Stimulated activated CD4-positive, alpha-beta T cell treated with anti-CD3 and anti-CD28 coated beads, Interleukin-12 subunit alpha, Interleukin-12 subunit beta, amount 100 ng/mL, for 4 hours (primary cell): ENCODE measurements around the gene SDR42E2.
"Not testable (repeated sequence)": the region's sequence is repeated elsewhere in the genome, so short reads cannot be mapped to it uniquely, and the experiment has no call there.

Source experiments
- DNase-seq: peaks from one replicate; pipeline ENCODE4 v3.0.0-alpha.2; 2020

SDR42E2 gene

GRCh38 chr16:22216191-22216831 is 54.0 kb downstream of the SDR42E2 start:
- no peak for DNase-seq

GRCh38 chr16:22216832-22217225 is 54.5 kb downstream of the SDR42E2 start:
- DNase-seq = not testable (repeated sequence)

- DNase-seq = no peak
These were observed 55.8 kb downstream of the SDR42E2 start for GRCh38 chr16:22217890-22218730.

DNA sequence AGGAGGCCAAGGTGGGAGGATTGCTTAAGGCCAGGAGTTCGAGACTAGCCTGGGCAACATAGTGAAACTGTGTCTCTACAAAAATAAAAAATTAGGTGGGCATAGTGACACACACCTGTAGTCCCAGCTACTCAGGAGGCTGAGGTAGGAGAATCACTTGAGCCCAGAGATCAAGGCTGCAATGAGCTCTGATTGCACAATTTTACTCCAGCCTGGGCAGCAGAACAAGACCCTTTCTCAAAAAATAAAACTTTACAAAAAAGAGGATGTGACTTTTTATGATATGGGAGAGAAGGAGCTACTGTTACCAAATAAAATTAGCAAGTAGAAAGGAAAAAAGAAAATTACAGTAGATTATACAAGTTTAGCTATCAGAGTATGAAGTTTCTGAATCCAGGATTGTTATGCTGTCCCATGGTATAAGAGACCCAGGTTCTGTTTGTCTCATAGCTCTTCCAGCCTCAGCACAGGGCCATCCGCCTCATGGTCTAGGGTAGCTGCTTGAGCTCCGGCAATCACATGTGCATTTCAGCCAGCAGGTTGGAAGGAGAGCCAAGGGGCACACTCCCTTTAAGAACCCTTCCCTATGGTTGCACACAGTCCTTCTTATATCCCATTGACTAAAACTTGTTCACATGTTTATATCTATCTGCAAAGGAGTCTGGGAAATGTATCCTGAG is 57.2 kb downstream of the SDR42E2 start:
- no peak for DNase-seq

DNA sequence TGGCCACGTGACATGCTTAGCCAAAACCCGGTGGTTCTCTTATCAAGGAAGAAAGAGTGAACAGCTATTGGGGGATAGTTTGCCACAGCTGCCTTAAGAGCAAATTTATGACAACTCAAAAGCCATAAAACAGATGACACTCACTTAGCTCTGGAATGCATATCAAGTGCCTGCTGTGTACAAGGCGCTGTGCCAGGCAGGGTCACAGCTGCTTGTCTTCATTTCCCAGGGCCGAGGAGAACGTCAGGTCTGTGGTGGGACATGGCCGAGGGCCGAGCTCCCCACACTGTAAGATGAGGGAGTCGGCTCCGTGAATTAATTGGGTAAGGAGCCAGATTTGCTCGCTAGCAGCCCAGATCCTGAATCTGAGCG is 57.7 kb downstream of the SDR42E2 start:
- DNase-seq = no peak

DNA sequence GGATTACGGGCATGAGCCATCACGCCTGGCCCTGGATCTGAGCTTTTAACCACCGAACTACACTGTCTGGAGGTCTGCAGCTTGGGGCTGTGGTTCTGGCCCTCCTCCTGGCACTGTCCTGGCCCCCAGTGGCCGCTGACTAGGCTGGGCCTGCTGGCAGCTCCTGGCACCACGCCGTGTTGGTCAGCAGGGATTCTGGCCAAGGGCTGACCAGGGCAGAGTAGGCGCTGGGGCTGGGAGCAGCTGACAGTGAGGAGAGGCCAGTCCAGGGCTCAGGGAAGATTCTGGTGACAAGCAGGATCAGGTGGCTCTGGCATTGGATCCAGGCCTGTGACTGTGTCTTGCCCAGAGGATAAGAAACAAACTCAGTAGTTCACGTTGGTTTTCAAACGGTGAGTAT is 58.4 kb downstream of the SDR42E2 start:
- no peak for DNase-seq

DNA sequence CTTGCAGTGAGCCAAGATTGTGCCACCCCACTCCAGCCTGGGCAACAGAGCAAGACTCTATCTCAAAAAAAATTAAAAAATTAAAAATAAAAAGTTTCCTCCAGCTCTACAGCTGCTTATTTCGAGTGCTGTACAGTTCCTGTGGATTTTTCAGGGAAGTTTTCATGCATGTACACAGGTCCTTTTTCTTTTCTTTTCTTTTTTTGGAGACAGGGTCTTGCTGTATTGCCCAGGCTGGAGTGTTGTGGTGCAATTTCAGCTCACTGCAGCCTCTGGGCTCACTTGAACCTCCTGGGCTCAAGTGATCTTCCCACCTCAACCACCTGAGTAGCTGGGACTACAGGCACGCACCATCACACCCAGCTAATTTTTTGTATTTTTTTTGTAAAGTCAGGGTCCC is 59.7 kb downstream of the SDR42E2 start:
- no peak for DNase-seq

DNA sequence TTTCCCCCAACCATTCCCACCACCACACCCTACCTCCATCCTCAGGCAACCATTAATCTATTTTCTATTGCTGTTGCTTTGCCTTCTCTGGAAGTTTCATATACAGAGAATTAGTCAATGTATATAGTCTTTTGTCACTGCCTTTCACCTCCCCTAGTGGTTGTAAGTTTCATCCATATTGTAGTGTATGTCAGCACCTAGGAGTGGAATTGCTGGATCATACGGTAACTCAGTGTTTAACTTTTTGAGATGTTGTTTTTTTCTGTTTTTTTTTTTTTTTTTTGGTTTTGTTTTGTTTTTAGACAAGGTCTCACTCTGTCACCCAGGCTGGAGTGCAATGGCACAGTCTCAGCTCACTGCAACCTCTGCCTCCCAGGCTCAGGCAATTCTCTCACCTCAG is 60.7 kb downstream of the SDR42E2 start:
- DNase-seq = no peak

DNA sequence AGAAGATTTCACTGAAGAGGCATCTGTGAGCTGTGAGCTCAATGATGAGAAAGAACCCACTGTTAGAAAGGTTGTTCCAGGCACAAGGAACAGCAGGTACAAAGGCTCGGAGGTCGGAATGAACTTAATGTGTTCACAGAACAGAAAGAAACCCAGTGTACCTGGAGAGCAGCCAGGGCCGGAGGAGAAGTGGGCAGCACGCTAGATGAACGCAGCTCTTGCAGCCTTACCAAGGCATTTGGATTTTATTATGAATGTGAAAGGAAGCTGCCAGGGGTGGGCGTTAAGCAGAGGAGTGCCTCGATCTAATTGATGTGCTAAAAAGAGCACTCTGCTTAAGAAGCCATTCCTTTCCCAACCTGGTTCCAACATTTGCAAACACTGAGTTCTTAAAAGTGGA is 62.8 kb downstream of the SDR42E2 start:
- no peak for DNase-seq

GRCh38 chr16:22229889-22230288 is 67.6 kb downstream of the SDR42E2 start:
- DNase-seq = no peak

GRCh38 chr16:22232277-22233036 is 70.2 kb downstream of the SDR42E2 start:
- DNase-seq = peak; percentile 17

DNA sequence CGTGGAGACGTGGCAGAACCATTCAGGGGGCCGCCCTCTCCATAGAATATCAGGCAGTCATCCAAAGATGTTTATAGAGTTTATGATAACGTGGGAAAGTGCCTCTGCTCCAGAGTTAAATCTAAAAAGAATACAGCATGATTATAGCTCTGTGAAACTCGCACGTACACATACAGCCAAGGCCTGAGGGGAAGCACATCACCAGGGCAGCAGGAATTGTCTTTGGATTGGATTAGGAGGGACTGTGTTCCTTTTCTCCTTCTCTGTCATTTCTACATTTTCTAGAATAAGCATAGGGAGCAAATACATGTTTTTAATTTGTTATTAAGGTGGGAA is 70.7 kb downstream of the SDR42E2 start:
- no peak for DNase-seq

DNA sequence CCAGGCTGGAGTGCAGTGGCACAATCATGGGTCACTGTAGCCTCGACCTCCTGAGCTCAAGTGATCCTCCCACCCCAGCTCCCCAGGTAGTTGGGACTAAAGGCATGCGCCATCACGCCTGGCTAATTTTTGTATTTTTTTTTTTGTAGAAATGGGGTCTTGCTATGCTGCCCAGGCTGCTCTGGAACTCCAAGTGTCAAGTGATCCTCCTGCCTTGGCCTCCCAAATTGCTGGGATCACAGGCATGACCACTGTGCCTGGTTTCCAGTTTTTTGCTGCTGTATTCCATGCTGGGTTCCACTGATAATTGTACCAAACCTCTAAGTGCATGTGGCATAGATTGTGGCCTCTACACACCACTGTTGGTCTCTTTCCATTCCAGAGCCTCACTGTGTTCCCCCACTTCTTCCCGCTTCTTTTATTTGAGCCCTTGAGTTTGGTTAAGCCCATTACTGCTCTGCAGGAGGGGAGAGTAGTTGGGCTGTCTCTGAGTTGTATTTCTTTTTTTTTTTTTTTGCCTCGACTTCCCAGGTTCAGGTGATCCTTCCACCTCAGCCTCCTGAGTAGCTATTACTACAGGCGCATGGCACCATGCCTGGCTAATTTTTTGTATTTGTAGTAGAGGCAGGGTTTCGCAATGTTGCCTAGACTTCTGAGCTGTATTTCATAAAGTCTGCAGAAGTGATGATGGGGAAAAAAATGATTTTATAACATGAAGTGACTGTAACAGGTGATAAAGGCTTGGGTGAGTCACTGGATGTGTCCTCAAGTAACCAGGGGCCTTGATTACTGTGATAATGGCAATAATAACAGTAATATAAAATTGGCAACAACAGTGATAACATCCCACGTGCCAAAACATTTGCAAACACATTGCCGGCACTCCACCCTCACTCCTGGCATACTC is 73.8 kb downstream of the SDR42E2 start:
- no peak for DNase-seq

DNA sequence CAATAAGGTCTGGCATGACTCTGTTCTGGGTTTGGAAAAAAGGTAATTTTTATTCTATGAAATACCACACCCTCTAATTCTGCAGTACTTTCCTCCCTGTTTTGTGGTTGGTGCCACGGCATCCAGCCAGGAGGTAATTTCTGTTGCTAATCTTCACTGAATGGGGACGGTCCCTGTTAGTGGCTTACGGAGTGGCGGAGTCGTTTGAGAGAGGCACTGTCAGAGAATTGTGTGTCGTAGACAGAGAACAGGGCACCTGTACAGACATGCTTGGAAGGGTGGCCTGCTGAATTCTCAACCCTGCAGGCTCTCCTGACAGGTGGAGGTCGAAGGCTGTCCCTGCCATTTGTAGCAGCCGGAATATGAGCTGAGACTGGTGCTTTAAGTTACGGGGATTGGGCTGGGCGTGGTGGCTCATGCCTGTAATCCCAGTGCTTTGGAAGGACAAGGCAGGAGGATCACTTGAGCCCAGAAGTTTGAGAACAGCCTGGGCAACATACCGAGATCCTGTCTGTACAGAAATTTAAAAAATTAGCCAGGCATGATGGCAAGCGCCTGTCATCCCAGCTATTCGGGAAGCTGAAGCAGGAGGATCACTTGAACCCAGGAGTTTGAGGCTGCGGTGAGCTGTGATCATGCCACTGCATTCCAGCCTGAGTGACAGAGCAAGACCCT is 77.0 kb downstream of the SDR42E2 start:
- DNase-seq = no peak

DNA sequence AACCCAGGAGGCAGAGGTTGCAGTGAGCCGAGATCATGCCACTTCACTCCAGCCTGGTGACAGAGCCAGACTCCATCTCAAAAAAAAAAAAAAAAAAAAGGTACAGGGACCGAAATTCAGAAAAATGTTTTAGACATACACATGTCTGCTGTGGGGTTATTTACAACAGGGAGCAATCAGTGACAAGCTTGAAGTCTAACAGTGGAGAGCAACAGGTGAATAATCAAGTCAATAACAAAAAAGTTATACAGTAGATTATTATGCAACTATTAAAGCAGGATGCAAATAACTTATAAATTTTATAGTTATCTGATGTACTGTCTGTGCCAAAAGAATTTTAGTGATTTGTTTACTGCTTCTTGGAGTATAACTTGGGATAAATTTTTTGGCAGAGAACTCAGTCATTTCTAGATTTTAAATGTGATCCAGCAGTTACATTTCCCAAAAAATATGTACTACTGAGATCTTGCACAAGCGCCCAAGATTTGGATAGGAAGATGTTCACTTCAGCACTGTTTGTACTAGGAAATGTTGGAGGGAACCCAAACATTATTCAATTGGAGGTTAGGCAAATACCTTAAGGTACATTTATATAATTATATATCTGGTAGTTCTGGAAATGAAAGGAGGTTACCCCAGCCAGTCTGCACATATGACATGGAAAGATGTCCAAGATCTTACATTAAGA is 77.9 kb downstream of the SDR42E2 start:
- DNase-seq = no peak
